Measurements from ENCODE around the gene CCDC188. TPM values are rescaled to one million over a fixed set of nuclear protein-coding genes. Genes with fewer than 3 reads are reported as not detected.

CCDC188 gene
- total RNA-seq, 1 donor from 2014 or later: not detected

- Histone ChIP-seq H4K20me1 (ENCODE audit: insufficient read depth, low read length) (no peaks in the 10 kb centered on the region), H3K79me2 (ENCODE audit: insufficient read depth, low read length) (no peaks in the 10 kb centered on the region), H3K4me3 (ENCODE audit: insufficient read depth, low read depth, low read length) (peak overlapping the region; percentile 39), H3K4me1 (ENCODE audit: insufficient read depth, low read length) (no peaks in the 10 kb centered on the region), H3K4me2 (ENCODE audit: low read length) (peak overlapping the region; percentile 84), H3K36me3 (ENCODE audit: insufficient read depth, low read length) (no peaks in the 10 kb centered on the region), H3K9ac (ENCODE audit: low read length) (peak overlapping the region; percentile 57), H3K9me3 (ENCODE audit: insufficient read depth, low read depth, low read length) (no peaks in the 10 kb centered on the region), H3K27ac (ENCODE audit: low read depth, low read length) (no peak overlapping the region), H2AFZ (ENCODE audit: low read depth, low read length) (no peak overlapping the region), H3K27me3 (ENCODE audit: insufficient read depth, low read length) (peaks cover 4% of the 10 kb centered on the region)
- Mint-ChIP-seq H3K4me3 (ENCODE audit: unreplicated experiment) (no peak overlapping the region), H3K27me3 (ENCODE audit: low read depth, unreplicated experiment) (peaks cover 11% of the 10 kb centered on the region), H3K4me1 (ENCODE audit: low read depth, unreplicated experiment) (no peaks in the 10 kb centered on the region), H3K9me3 (ENCODE audit: unreplicated experiment) (no peaks in the 10 kb centered on the region), H3K36me3 (ENCODE audit: low read depth, unreplicated experiment) (no peaks in the 10 kb centered on the region), H3K27ac (ENCODE audit: unreplicated experiment) (no peak overlapping the region)
- FAIRE-seq (no peak), DNase-seq (ENCODE audit: low read depth) (peak; percentile 55)
- no peak for TF ChIP-seq EZH2 (IDR thresholded peaks at IDR 0.05; ENCODE audit: insufficient read depth, low read length)
Observed at GRCh38 chr22:20155330-20156041, 4.6 kb upstream of the CCDC188 start.

GRCh38 chr22:20154602-20155187 lies 3.8 kb upstream of the CCDC188 start:
- Mint-ChIP-seq H3K9me3 (ENCODE audit: unreplicated experiment) (no peaks in the 10 kb centered on the region), H3K4me1 (ENCODE audit: low read depth, unreplicated experiment) (no peaks in the 10 kb centered on the region), H3K27ac (ENCODE audit: unreplicated experiment) (peak overlapping the region; percentile 53), H3K4me3 (ENCODE audit: unreplicated experiment) (no peak overlapping the region), H3K36me3 (ENCODE audit: low read depth, unreplicated experiment) (no peaks in the 10 kb centered on the region), H3K27me3 (ENCODE audit: low read depth, unreplicated experiment) (peaks cover 7% of the 10 kb centered on the region)
- Histone ChIP-seq H3K4me2 (ENCODE audit: low read length) (peak overlapping the region; percentile 84), H3K4me1 (ENCODE audit: insufficient read depth, low read length) (no peaks in the 10 kb centered on the region), H3K9me3 (ENCODE audit: insufficient read depth, low read depth, low read length) (no peaks in the 10 kb centered on the region), H4K20me1 (ENCODE audit: insufficient read depth, low read length) (no peaks in the 10 kb centered on the region), H3K36me3 (ENCODE audit: insufficient read depth, low read length) (no peaks in the 10 kb centered on the region), H3K27ac (ENCODE audit: low read depth, low read length) (no peak overlapping the region), H2AFZ (ENCODE audit: low read depth, low read length) (no peak overlapping the region), H3K4me3 (ENCODE audit: insufficient read depth, low read depth, low read length) (peak overlapping the region; percentile 39), H3K27me3 (ENCODE audit: insufficient read depth, low read length) (no peaks in the 10 kb centered on the region), H3K9ac (ENCODE audit: low read length) (peak overlapping the region; percentile 57), H3K79me2 (ENCODE audit: insufficient read depth, low read length) (no peaks in the 10 kb centered on the region)
- DNase-seq (ENCODE audit: low read depth) (no peak), FAIRE-seq (no peak)
- TF ChIP-seq CTCF (IDR thresholded peaks at IDR 0.05; ENCODE audit: insufficient read depth, low read depth, low read length) (no peak), EZH2 (IDR thresholded peaks at IDR 0.05; ENCODE audit: insufficient read depth, low read length) (no peak)

GRCh38 chr22:20153945-20154344 lies 3.1 kb upstream of the CCDC188 start:
- Histone ChIP-seq H3K4me2 (ENCODE audit: low read length) (no peak overlapping the region), H3K4me3 (ENCODE audit: insufficient read depth, low read depth, low read length) (no peak overlapping the region), H3K27me3 (ENCODE audit: insufficient read depth, low read length) (no peaks in the 10 kb centered on the region), H3K9me3 (ENCODE audit: insufficient read depth, low read depth, low read length) (no peaks in the 10 kb centered on the region), H3K9ac (ENCODE audit: low read length) (no peak overlapping the region), H3K27ac (ENCODE audit: low read depth, low read length) (no peak overlapping the region), H3K79me2 (ENCODE audit: insufficient read depth, low read length) (no peaks in the 10 kb centered on the region), H2AFZ (ENCODE audit: low read depth, low read length) (no peak overlapping the region), H3K36me3 (ENCODE audit: insufficient read depth, low read length) (no peaks in the 10 kb centered on the region), H3K4me1 (ENCODE audit: insufficient read depth, low read length) (no peaks in the 10 kb centered on the region), H4K20me1 (ENCODE audit: insufficient read depth, low read length) (no peaks in the 10 kb centered on the region)
- Mint-ChIP-seq H3K4me3 (ENCODE audit: unreplicated experiment) (no peak overlapping the region), H3K27ac (ENCODE audit: unreplicated experiment) (no peak overlapping the region), H3K4me1 (ENCODE audit: low read depth, unreplicated experiment) (no peaks in the 10 kb centered on the region), H3K36me3 (ENCODE audit: low read depth, unreplicated experiment) (no peaks in the 10 kb centered on the region), H3K9me3 (ENCODE audit: unreplicated experiment) (no peaks in the 10 kb centered on the region), H3K27me3 (ENCODE audit: low read depth, unreplicated experiment) (peaks cover 5% of the 10 kb centered on the region)
- TF ChIP-seq EZH2 (IDR thresholded peaks at IDR 0.05; ENCODE audit: insufficient read depth, low read length) (no peak), CTCF (IDR thresholded peaks at IDR 0.05; ENCODE audit: insufficient read depth, low read depth, low read length) (no peak)
- DNase-seq (ENCODE audit: low read depth) (no peak), FAIRE-seq (no peak)
